Heart left ventricle (tissue), 16 donors: ENCODE results near the gene ITGA5. TPM values are rescaled to one million over a fixed set of nuclear protein-coding genes. Genes with fewer than 3 reads are reported as not detected.

Experiments
- ATAC-seq, 4 donors: fragments of 200-7000 bp; cut with Tn5 transposase; one replicate each; pipeline ENCODE4 v1.9.1; 2020 to 2022; ENCODE audit warnings: moderate library complexity in 4 of 4, mild to moderate bottlenecking in 3 of 4, moderate number of reproducible peaks in 1 of 4
- DNase-seq, 5 donors: peaks; one replicate each; pipeline ENCODE4 v3.0.0-alpha.2; 2020
- H3K27ac ChIP-seq, 12 donors: fragments of 200-600 bp; sonication (generic) in 4 of 12; one replicate each; pipeline versions ENCODE4 v1.5.0 to v1.8.0; 2016 to 2022; ENCODE audit warnings: mild to moderate bottlenecking in 2 of 12
- H3K27me3 ChIP-seq, 9 donors: fragments of 200-600 bp; sonication (generic) in 2 of 9; one replicate each; pipeline versions ENCODE4 v1.5.1 to v1.8.0; 2016 to 2022; ENCODE audit warnings: mild to moderate bottlenecking in 3 of 9
- H3K36me3 ChIP-seq, 9 donors: fragments of 200-600 bp; sonication (generic) in 2 of 9; one replicate each; pipeline versions ENCODE4 v1.5.0 to v1.8.0; 2018 to 2022; ENCODE audit warnings: mild to moderate bottlenecking in 2 of 9
- H3K4me1 ChIP-seq, 12 donors: fragments of 200-600 bp; sonication (generic) in 4 of 12; one replicate each; pipeline versions ENCODE4 v1.5.0 to v1.8.0; 2016 to 2022; ENCODE audit warnings: mild to moderate bottlenecking in 3 of 12
- H3K4me3 ChIP-seq, 12 donors: fragments of 200-600 bp; sonication (generic) in 4 of 12; one replicate each; pipeline versions ENCODE4 v1.5.0 to v1.8.0; 2017 to 2022; ENCODE audit warnings: mild to moderate bottlenecking in 9 of 12, moderate library complexity in 4 of 12
- H3K9me3 ChIP-seq, 12 donors: fragments of 200-600 bp; sonication (generic) in 4 of 12; one replicate each; pipeline versions ENCODE4 v1.5.0 to v1.8.0; 2016 to 2022; ENCODE audit warnings: mild to moderate bottlenecking in 1 of 12
- CTCF ChIP-seq, 12 donors: fragments of 200-600 bp; sonication (generic) in 4 of 12; IDR thresholded peaks; one replicate each; pipeline versions ENCODE4 v1.5.0 to v1.8.0; 2018 to 2022; ENCODE audit warnings: antibody characterized with exemption in 12 of 12, mild to moderate bottlenecking in 5 of 12
- POLR2A ChIP-seq, 2 donors: fragments of 450-650 bp; IDR thresholded peaks; one replicate each; pipeline ENCODE4 v1.6.1; 2017; ENCODE audit warnings: antibody characterized with exemption in 2 of 2, mild to moderate bottlenecking in 2 of 2, moderate library complexity in 2 of 2
- WGBS, 4 donors: extraction: QIAGEN DNeasy Blood & Tissue Kit in 2 of 4; methylation state at CpG; one replicate each; pipeline versions ENCODE4 v1.1.5 to v1.1.7; 2013 to 2018; 5-methylcytosine and 5-hydroxymethylcytosine counted together
- intact Hi-C, 10 donors: fragments of 100-400 bp; cut with DNase I; formaldehyde crosslinking; loops; one replicate each; pipeline versions ENCODE4 v1.11.1 to v1.14.2; 2022
- polyA plus RNA-seq, 2 donors: library from polyadenylated mRNA; stranded (reverse); fragments of 200-250 nt; gene quantifications; one replicate each; pipeline ENCODE4 v1.2.3, GENCODE V29; 2013
- total RNA-seq, 9 donors: library from RNA; depleted of rRNA in 2 of 9; stranded (reverse); fragments of >200 nt in 2 of 9; fragmentation: NEBNext Ultra II Directional in 3 of 9; extraction: Animal tissue kit (Norgen Biotek cat#: 25700) in 3 of 9; gene quantifications; one replicate each; pipeline versions ENCODE4 v1.1.0 to v1.2.4, GENCODE V29; 2016 to 2023
- donor health status: ischemic (EF 13 %, LVEDD 7.1; RV severe dilation, severe dysfunction).
- donor health status: healthy with polysubstance abuse.
- donor health status: DM: no; HTN: yes; CAD: no.
- donor health status: DM: no; HTN: no; CAD: no.
- donor health status: ischemic (EF 25% LVEDD 6.9; RV normal size, moderate dysfunction).
- donor health status: ischemic (EF 25% LVEDD 5.7; RV mildly dilated, moderate dysfunction).
- donor health status: healthy.
- donor health status: DM: yes; HTN: yes; CAD: no.
- donor health status: ischemic (EF 35%, LVEDD 5.7; RV mildly dilated, moderate dysfunction).
- donor health status: nonischemic (EF 11% LVEDD 7.7; RV severe dilation, severe dysfunction).
- donor health status: DM: yes; HTN: yes; CAD: no.
- donor health status: PGD.
- donor health status: ischemic (EF 29% LVEDD 5.4; RV normal size, mild dysfunction).
- donor health status: nonischemic (EF 23%, LVEDD 6.1; RV moderate dilation, normal function).

The ITGA5 gene
- total and polyA plus RNA-seq, 11 donors: 33.2 to 301 (median 55.0) TPM

GRCh38 chr12:54377007-54377406 lies 42.1 kb downstream of the ITGA5 start:
- Histone ChIP-seq H3K4me3 (no peak overlapping the region), H3K27ac (peak overlapping the region; percentile 23 to 69 (median 61)), H3K9me3 (no peaks in the 10 kb centered on the region), H3K36me3 (peaks cover 0 to 4% (median 0%) of the 10 kb centered on the region in 9 donors), H3K4me1 (peaks cover 0 to 64% (median 29%) of the 10 kb centered on the region in 12 donors), H3K27me3 (no peaks in the 10 kb centered on the region)
- intact Hi-C loops: loop anchor here in 1 of 10 donors (10.0 kb wide), 1 partner anchor 372 kb away; the partner anchor contains the start of genes HOXC8 and HOXC9
- 64 to 75% (median 67%) methylated on average over 2 of the region's 2 CpGs for WGBS, 4 donors
- TF ChIP-seq CTCF (IDR thresholded peaks at IDR 0.05) (no peak), POLR2A (IDR thresholded peaks at IDR 0.05) (no peak)
- ATAC-seq: no peak
- DNase-seq: peak in 1 of 5 donors; percentile 3

- DNase-seq (peak in 3 of 5 donors; percentile 49 to 61 (median 60)), ATAC-seq (peak in 1 of 4 donors; percentile 7)
- Histone ChIP-seq H3K36me3 (peaks cover 0 to 4% (median 0%) of the 10 kb centered on the region in 9 donors), H3K4me3 (no peak overlapping the region), H3K9me3 (no peaks in the 10 kb centered on the region), H3K27me3 (no peaks in the 10 kb centered on the region), H3K4me1 (peaks cover 0 to 68% (median 33%) of the 10 kb centered on the region in 12 donors), H3K27ac (peak overlapping the region; percentile 23 to 69 (median 61))
- intact Hi-C loops: loop anchor here in 1 of 10 donors (10.0 kb wide), 1 partner anchor 372 kb away; the partner anchor contains the start of genes HOXC8 and HOXC9
- TF ChIP-seq CTCF (IDR thresholded peaks at IDR 0.05) (no peak), POLR2A (IDR thresholded peaks at IDR 0.05) (no peak)
- WGBS, 4 donors: 56 to 78% (median 65%) methylated on average over 4 of the region's 4 CpGs
Measured at GRCh38 chr12:54376596-54376995, 42.5 kb downstream of the ITGA5 start.

- TF ChIP-seq POLR2A (IDR thresholded peaks at IDR 0.05) (no peak), CTCF (IDR thresholded peaks at IDR 0.05) (no peak)
- ATAC-seq: no peak
- Histone ChIP-seq H3K4me3 (no peak overlapping the region), H3K4me1 (peaks cover 0 to 82% (median 44%) of the 10 kb centered on the region in 12 donors), H3K9me3 (no peaks in the 10 kb centered on the region), H3K36me3 (peaks cover 0 to 4% (median 0%) of the 10 kb centered on the region in 9 donors), H3K27ac (peak overlapping the region in 11 of 12 donors; percentile 3 to 69 (median 63)), H3K27me3 (no peaks in the 10 kb centered on the region)
- 61 to 82% (median 63%) methylated on average over 2 of the region's 2 CpGs for WGBS, 4 donors
- peak in 2 of 5 donors; percentile 35 to 58 for DNase-seq
- intact Hi-C loops: loop anchor here in 1 of 10 donors (10.0 kb wide), 1 partner anchor 370 kb away; the partner anchor contains the start of genes HOXC8 and HOXC9
Measured at GRCh38 chr12:54375259-54375579, 43.8 kb downstream of the ITGA5 start.

- WGBS, 4 donors: 41 to 55% (median 44%) methylated on average over 2 of the region's 2 CpGs
- ATAC-seq: no peak
- no peaks in the 10 kb centered on the region for H3K27me3 ChIP-seq
- peak; percentile 57 to 82 (median 72) for DNase-seq
- intact Hi-C loops: loop anchor here in 1 of 10 donors (10.0 kb wide), 1 partner anchor 370 kb away; the partner anchor contains the start of genes HOXC8 and HOXC9
- H3K36me3 ChIP-seq: peaks cover 0 to 4% (median 0%) of the 10 kb centered on the region in 9 donors
- TF ChIP-seq CTCF (IDR thresholded peaks at IDR 0.05) (no peak), POLR2A (IDR thresholded peaks at IDR 0.05) (no peak)
- peaks cover 0 to 87% (median 48%) of the 10 kb centered on the region in 12 donors for H3K4me1 ChIP-seq
- no peaks in the 10 kb centered on the region for H3K9me3 ChIP-seq
- H3K27ac ChIP-seq: peak overlapping the region; percentile 21 to 69 (median 62)
- no peak overlapping the region for H3K4me3 ChIP-seq
Measured at GRCh38 chr12:54374562-54375258, 44.4 kb downstream of the ITGA5 start.
